ENCODE data around the gene MRM2.

DNA sequence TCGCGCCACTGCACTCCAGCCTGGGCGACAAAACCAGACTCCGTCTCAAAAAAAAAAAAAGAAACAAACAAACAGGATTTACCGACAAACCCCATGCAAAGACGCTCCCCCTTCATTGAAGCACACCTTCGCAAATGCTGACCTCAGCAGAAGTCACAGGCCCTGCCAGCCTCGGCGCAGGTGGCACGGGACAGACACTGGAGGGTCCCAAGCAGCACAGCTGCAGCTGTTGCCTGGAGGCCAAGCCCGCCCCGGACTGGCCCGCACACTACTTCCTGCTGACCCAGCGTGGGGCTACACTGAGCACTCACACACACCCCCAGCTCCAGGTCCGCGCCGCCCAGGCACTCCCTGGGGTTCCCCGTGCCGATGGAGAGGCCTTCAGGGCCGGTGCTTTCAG, 41.1 kb upstream of the MRM2 start:
- TF ChIP-seq ZFX (IDR thresholded peaks at IDR 0.05) (no peak), CTCF (conservative IDR thresholded peaks at IDR 0.05) (no peak)

Measured in C4-2B (cell line).